ENCODE measurements around the gene BRD9. TPM values are rescaled to one million over a fixed set of nuclear protein-coding genes. Genes with fewer than 3 reads are reported as not detected.

Gene BRD9
- total and polyA plus RNA-seq, 2 donors (not counting 1 experiment from before 2014, with no cell fraction given): 13.0 to 35.3 TPM

DNA sequence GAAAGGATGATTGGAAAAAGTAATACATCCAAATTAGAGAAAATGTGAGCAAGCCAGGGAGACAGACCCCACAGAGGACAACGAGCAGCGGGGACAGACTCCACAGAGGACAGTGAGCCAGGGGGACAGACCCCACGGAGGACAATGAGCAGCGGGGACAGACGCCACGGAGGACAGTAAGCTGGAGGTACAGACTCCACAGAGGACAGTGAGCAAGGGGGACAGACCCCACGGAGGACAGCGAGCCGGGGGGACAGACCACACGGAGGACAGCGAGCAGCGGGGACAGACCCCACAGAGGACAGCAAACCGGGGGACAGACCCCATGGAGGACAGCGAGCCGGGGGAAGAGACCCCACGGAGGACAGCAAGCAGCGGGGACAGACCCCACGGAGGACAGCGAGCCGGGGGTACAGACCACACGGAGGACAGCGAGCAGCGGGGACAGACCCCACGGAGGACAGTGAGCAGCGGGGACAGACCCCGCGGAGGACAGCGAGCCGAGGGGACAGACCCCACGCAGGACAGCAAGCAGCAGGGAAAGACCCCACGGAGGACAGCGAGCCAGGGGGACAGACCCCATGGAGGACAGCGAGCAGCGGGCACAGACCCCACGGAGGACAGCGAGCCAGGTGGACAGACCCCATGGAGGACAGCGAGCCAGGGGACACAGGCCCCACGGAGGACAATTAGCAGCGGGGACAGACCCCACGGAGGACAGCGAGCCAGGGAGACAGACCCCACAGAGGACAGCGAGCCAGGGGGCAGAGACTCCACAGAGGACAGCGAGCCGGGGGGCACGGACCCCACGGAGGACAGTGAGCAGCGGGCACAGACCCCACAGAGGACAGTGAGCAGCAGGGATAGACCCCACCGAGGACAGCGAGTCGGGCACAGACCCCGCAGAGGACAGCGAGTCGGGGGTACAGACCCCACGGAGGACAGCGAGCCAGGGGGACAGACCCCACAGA, 39.9 kb downstream of the BRD9 start:
- Histone ChIP-seq H4K20me1 (ENCODE audit: control insufficient read depth, extremely low read depth, insufficient read depth, low read length) (no peaks in the 10 kb centered on the region), H3K79me2 (ENCODE audit: control insufficient read depth, insufficient read depth, low read length) (no peaks in the 10 kb centered on the region), H3K9ac (ENCODE audit: insufficient read depth, low read length) (no peak overlapping the region), H3K4me3 (replicated peaks in 1 of 4; ENCODE audit: control extremely low read depth in 1 of 4, insufficient read depth in 1 of 4, low read depth in 3 of 4, low read length in 4 of 4) (no peak overlapping the region), H3K27ac (ENCODE audit: insufficient read depth, low read length) (no peak overlapping the region), H3K36me3 (ENCODE audit: control insufficient read depth, insufficient read depth, low read length) (no peaks in the 10 kb centered on the region), H3K4me2 (ENCODE audit: extremely low read depth, insufficient read depth, low read length) (no peak overlapping the region), H3K27me3 (ENCODE audit: control insufficient read depth, insufficient read depth, low read length) (no peaks in the 10 kb centered on the region), H3K4me1 (ENCODE audit: control insufficient read depth, extremely low read depth, insufficient read depth, low read length) (no peaks in the 10 kb centered on the region), H2AFZ (ENCODE audit: low read length) (no peak overlapping the region), H3K9me3 (ENCODE audit: control insufficient read depth, insufficient read depth, low read depth, low read length) (no peaks in the 10 kb centered on the region)
- TF ChIP-seq, protein P1, sequence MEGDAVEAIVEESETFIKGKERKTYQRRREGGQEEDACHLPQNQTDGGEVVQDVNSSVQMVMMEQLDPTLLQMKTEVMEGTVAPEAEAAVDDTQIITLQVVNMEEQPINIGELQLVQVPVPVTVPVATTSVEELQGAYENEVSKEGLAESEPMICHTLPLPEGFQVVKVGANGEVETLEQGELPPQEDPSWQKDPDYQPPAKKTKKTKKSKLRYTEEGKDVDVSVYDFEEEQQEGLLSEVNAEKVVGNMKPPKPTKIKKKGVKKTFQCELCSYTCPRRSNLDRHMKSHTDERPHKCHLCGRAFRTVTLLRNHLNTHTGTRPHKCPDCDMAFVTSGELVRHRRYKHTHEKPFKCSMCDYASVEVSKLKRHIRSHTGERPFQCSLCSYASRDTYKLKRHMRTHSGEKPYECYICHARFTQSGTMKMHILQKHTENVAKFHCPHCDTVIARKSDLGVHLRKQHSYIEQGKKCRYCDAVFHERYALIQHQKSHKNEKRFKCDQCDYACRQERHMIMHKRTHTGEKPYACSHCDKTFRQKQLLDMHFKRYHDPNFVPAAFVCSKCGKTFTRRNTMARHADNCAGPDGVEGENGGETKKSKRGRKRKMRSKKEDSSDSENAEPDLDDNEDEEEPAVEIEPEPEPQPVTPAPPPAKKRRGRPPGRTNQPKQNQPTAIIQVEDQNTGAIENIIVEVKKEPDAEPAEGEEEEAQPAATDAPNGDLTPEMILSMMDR (conservative IDR thresholded peaks at IDR 0.05 in 1 of 2, IDR thresholded peaks at IDR 0.05 in 1 of 2; ENCODE audit: low read depth in 1 of 2, low read length in 2 of 2): no peak
- no peak for TF ChIP-seq EZH2 (IDR thresholded peaks at IDR 0.05; ENCODE audit: low read length, missing control alignments)
- no peak for DNase-seq (ENCODE audit: low read depth in 2 of 2)

DNA sequence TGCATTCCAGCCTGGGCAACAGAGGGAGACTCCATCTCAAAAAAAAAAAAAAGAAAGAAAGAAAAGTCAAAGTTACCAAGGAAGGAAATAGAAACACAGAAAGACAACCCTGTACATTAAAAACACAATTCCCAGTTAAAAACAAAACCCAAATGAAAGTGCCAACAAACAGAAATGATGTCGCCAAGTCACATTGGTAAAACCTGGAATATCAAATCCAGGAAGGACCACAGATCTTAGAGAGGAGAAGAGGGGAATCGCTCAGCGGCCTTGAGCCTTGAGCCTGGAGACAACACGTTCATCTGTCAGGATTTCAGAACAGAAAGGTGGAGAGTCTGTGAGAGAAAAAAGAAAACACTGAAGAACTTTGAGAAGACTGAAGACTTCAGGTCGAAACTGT, 40.6 kb downstream of the BRD9 start:
- no peaks in the 10 kb centered on the region for H3K27me3 ChIP-seq (ENCODE audit: control insufficient read depth, insufficient read depth, low read length)
- H3K4me3 ChIP-seq (replicated peaks in 1 of 4; ENCODE audit: control extremely low read depth in 1 of 4, insufficient read depth in 1 of 4, low read depth in 3 of 4, low read length in 4 of 4): no peak overlapping the region
- no peaks in the 10 kb centered on the region for H3K79me2 ChIP-seq (ENCODE audit: control insufficient read depth, insufficient read depth, low read length)
- no peaks in the 10 kb centered on the region for H3K36me3 ChIP-seq (ENCODE audit: control insufficient read depth, insufficient read depth, low read length)
- TF ChIP-seq EZH2 (IDR thresholded peaks at IDR 0.05; ENCODE audit: low read length, missing control alignments): no peak
- TF ChIP-seq, protein P1 (conservative IDR thresholded peaks at IDR 0.05 in 1 of 2, IDR thresholded peaks at IDR 0.05 in 1 of 2; ENCODE audit: low read depth in 1 of 2, low read length in 2 of 2): no peak
- no peaks in the 10 kb centered on the region for H3K9me3 ChIP-seq (ENCODE audit: control insufficient read depth, insufficient read depth, low read depth, low read length)
- H3K4me2 ChIP-seq (ENCODE audit: extremely low read depth, insufficient read depth, low read length): no peak overlapping the region
- DNase-seq (ENCODE audit: low read depth in 2 of 2): no peak
- no peak overlapping the region for H3K9ac ChIP-seq (ENCODE audit: insufficient read depth, low read length)
- no peak overlapping the region for H3K27ac ChIP-seq (ENCODE audit: insufficient read depth, low read length)
- H3K4me1 ChIP-seq (ENCODE audit: control insufficient read depth, extremely low read depth, insufficient read depth, low read length): no peaks in the 10 kb centered on the region
- no peak overlapping the region for H2AFZ ChIP-seq (ENCODE audit: low read length)
- H4K20me1 ChIP-seq (ENCODE audit: control insufficient read depth, extremely low read depth, insufficient read depth, low read length): no peaks in the 10 kb centered on the region

DNA sequence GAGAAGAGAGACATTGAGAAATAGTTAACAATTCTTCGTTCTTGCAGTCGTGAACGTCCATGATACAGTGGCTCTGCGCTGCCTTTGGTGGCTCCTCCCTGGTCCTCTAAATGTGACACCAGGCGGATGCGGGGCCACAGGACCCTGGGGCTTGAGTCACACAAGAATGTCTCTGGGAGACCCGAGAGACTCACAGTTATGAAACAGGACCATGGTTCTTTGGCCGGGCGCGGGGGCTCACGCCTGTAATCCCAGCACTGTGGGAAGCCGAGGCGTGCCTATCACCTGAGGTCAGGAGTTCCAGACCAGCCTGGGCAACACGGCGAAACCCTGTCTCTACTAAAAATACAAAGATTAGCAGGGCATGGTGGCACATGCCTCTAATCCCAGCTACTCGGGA, 41.0 kb downstream of the BRD9 start:
- Histone ChIP-seq H2AFZ (ENCODE audit: low read length) (no peak overlapping the region), H3K27ac (ENCODE audit: insufficient read depth, low read length) (no peak overlapping the region), H4K20me1 (ENCODE audit: control insufficient read depth, extremely low read depth, insufficient read depth, low read length) (no peaks in the 10 kb centered on the region), H3K27me3 (ENCODE audit: control insufficient read depth, insufficient read depth, low read length) (no peaks in the 10 kb centered on the region), H3K4me1 (ENCODE audit: control insufficient read depth, extremely low read depth, insufficient read depth, low read length) (no peaks in the 10 kb centered on the region), H3K9me3 (ENCODE audit: control insufficient read depth, insufficient read depth, low read depth, low read length) (no peaks in the 10 kb centered on the region), H3K4me2 (ENCODE audit: extremely low read depth, insufficient read depth, low read length) (no peak overlapping the region), H3K36me3 (ENCODE audit: control insufficient read depth, insufficient read depth, low read length) (no peaks in the 10 kb centered on the region), H3K79me2 (ENCODE audit: control insufficient read depth, insufficient read depth, low read length) (no peaks in the 10 kb centered on the region), H3K9ac (ENCODE audit: insufficient read depth, low read length) (no peak overlapping the region), H3K4me3 (replicated peaks in 1 of 4; ENCODE audit: control extremely low read depth in 1 of 4, insufficient read depth in 1 of 4, low read depth in 3 of 4, low read length in 4 of 4) (no peak overlapping the region)
- no peak for DNase-seq (ENCODE audit: low read depth in 2 of 2)
- TF ChIP-seq EZH2 (IDR thresholded peaks at IDR 0.05; ENCODE audit: low read length, missing control alignments): no peak
- TF ChIP-seq, protein P1 (conservative IDR thresholded peaks at IDR 0.05 in 1 of 2, IDR thresholded peaks at IDR 0.05 in 1 of 2; ENCODE audit: low read depth in 1 of 2, low read length in 2 of 2): no peak

All from fibroblast of lung (primary cell).